ENCODE measurements around the gene PDCD10. TPM values are rescaled to one million over a fixed set of nuclear protein-coding genes. Genes with fewer than 3 reads are reported as not detected.

Gene PDCD10
- total RNA-seq, 1 experiment from 2014 or later: 140 TPM

GRCh38 chr3:167735233-167736138, 794 bp upstream of the PDCD10 start, which contains the start of gene SERPINI1:
Gene SERPINI1, plus strand, starts transcription at chr3:167735721. Its CDS starts 53,408 bp downstream, at chr3:167789129.
- peak; percentile 93 for DNase-seq (ENCODE audit: low read depth)

GRCh38 chr3:167733961-167734497, 663 bp downstream of the PDCD10 start:
- DNase-seq (ENCODE audit: low read depth): peak; percentile 49

GRCh38 chr3:167732313-167733065, 2.2 kb downstream of the PDCD10 start:
- no peak for DNase-seq (ENCODE audit: low read depth)

GRCh38 chr3:167731393-167731792, 3.3 kb downstream of the PDCD10 start:
- no peak for DNase-seq (ENCODE audit: low read depth)

- DNase-seq (ENCODE audit: low read depth): no peak
Observed at GRCh38 chr3:167729591-167729990, 5.1 kb downstream of the PDCD10 start.

- DNase-seq (ENCODE audit: low read depth): no peak
Observed at GRCh38 chr3:167728632-167729323, 5.9 kb downstream of the PDCD10 start.

GRCh38 chr3:167728176-167728575, 6.5 kb downstream of the PDCD10 start:
- peak; percentile 79 for DNase-seq (ENCODE audit: low read depth)

GRCh38 chr3:167723872-167724271, 10.8 kb downstream of the PDCD10 start:
- no peak for DNase-seq (ENCODE audit: low read depth)

GRCh38 chr3:167723025-167723512, 11.6 kb downstream of the PDCD10 start:
- DNase-seq (ENCODE audit: low read depth): no peak

- DNase-seq (ENCODE audit: low read depth): no peak
Observed at GRCh38 chr3:167718582-167718981, 16.1 kb downstream of the PDCD10 start.

- no peak for DNase-seq (ENCODE audit: low read depth)
Observed at GRCh38 chr3:167716920-167717319, 17.8 kb downstream of the PDCD10 start.

- no peak for DNase-seq (ENCODE audit: low read depth)
Observed at GRCh38 chr3:167714871-167715270, 19.8 kb downstream of the PDCD10 start.

- DNase-seq (ENCODE audit: low read depth): no peak
Observed at GRCh38 chr3:167712445-167712844, 22.2 kb downstream of the PDCD10 start.

GRCh38 chr3:167711439-167711838, 23.3 kb downstream of the PDCD10 start:
- DNase-seq (ENCODE audit: low read depth): no peak

- DNase-seq (ENCODE audit: low read depth): no peak
Observed at GRCh38 chr3:167710552-167710951, 24.1 kb downstream of the PDCD10 start.

- no peak for DNase-seq (ENCODE audit: low read depth)
Observed at GRCh38 chr3:167709690-167710089, 25.0 kb downstream of the PDCD10 start.

GRCh38 chr3:167705840-167706239, 28.9 kb downstream of the PDCD10 start:
- DNase-seq (ENCODE audit: low read depth): peak; percentile 10

GRCh38 chr3:167700926-167701325, 33.8 kb downstream of the PDCD10 start:
- no peak for DNase-seq (ENCODE audit: low read depth)

GRCh38 chr3:167700046-167700445, 34.6 kb downstream of the PDCD10 start:
- no peak for DNase-seq (ENCODE audit: low read depth)

GRCh38 chr3:167694121-167694520, 40.6 kb downstream of the PDCD10 start:
- DNase-seq (ENCODE audit: low read depth): no peak

GRCh38 chr3:167691366-167691765, 43.3 kb downstream of the PDCD10 start:
- DNase-seq (ENCODE audit: low read depth): no peak

All from M059J (cell line).